WTC11 (cell line): ENCODE results near the gene LAMB4. TPM values are rescaled to one million over a fixed set of nuclear protein-coding genes. Genes with fewer than 3 reads are reported as not detected.

Source experiments
- ATAC-seq: fragments of 200-7000 bp; cut with Tn5 transposase; 2 replicates; pipeline ENCODE4 v1.10.0; 2021; ENCODE audit warnings: mild to moderate bottlenecking, moderate library complexity
- CTCF ChIA-PET: fragments of 300-600 bp; sonication (Branson Sonifier 250); formaldehyde crosslinking; loops from one replicate; lab custom pipeline; 2021; ENCODE audit warnings: antibody characterized with exemption; lab: Charles Lee
- POLR2A ChIA-PET: fragments of 350-600 bp; sonication (Branson Sonifier 250); formaldehyde crosslinking; loops from one replicate; lab custom pipeline; 2021; ENCODE audit warnings: antibody characterized with exemption; lab: Charles Lee
- DNase-seq: peaks from one replicate; pipeline ENCODE4 v3.0.0; 2021; ENCODE audit warnings: low spot score
- H3K27ac Mint-ChIP-seq: 2 replicates; pipeline ENCODE4 v1.8.0; 2021; ENCODE audit warnings: mixed read lengths
- H3K27me3 Mint-ChIP-seq: 2 replicates; pipeline ENCODE4 v1.8.0; 2021; ENCODE audit warnings: low read depth, mild to moderate bottlenecking, moderate library complexity, mixed read lengths
- H3K36me3 Mint-ChIP-seq: 2 replicates; pipeline ENCODE4 v1.8.0; 2021; ENCODE audit warnings: mixed read lengths
- H3K4me1 Mint-ChIP-seq: 2 replicates; pipeline ENCODE4 v1.8.0; 2022; ENCODE audit warnings: mixed read lengths
- H3K4me3 Mint-ChIP-seq: 2 replicates; pipeline ENCODE4 v1.8.0; 2021; ENCODE audit warnings: mild to moderate bottlenecking, moderate library complexity, mixed read lengths
- H3K9me3 Mint-ChIP-seq: 2 replicates; pipeline ENCODE4 v1.8.0; 2021; ENCODE audit warnings: mixed read lengths
- E2F1 ChIP-seq: sonication (generic); formaldehyde crosslinking; IDR thresholded peaks from 2 replicates; pipeline ENCODE4 v1.8.0; 2022; ENCODE audit warnings: mild to moderate bottlenecking, missing genetic modification reagents
- EMX1 ChIP-seq: fragments of 250-450 bp; sonication (Bioruptor Pico); IDR thresholded peaks from 2 replicates; pipeline ENCODE4 v1.8.0; 2021; ENCODE audit warnings: mild to moderate bottlenecking
- FOXJ3 ChIP-seq: sonication (generic); formaldehyde crosslinking; IDR thresholded peaks from 2 replicates; pipeline ENCODE4 v1.9.0; 2021; ENCODE audit warnings: missing genetic modification reagents, mild to moderate bottlenecking, borderline replicate concordance
- GRHL2 ChIP-seq: fragments of 250-450 bp; sonication (Bioruptor Pico); IDR thresholded peaks from 2 replicates; pipeline ENCODE4 v1.8.0; 2022; ENCODE audit warnings: mild to moderate bottlenecking, moderate library complexity; ENCODE audit not compliant: insufficient replicate concordance, severe bottlenecking
- HMGA2 ChIP-seq: fragments of 250-450 bp; sonication (Bioruptor Pico); IDR thresholded peaks from 2 replicates; pipeline ENCODE4 v1.4.0; 2021; ENCODE audit warnings: mild to moderate bottlenecking, moderate library complexity
- JUN ChIP-seq: sonication (generic); formaldehyde crosslinking; IDR thresholded peaks from 2 replicates; pipeline ENCODE4 v1.8.0; 2023; ENCODE audit warnings: mild to moderate bottlenecking, missing genetic modification reagents
- NFATC4 ChIP-seq: fragments of 250-450 bp; sonication (Bioruptor Pico); IDR thresholded peaks from 2 replicates; pipeline ENCODE4 v1.9.0; 2021; ENCODE audit warnings: mild to moderate bottlenecking
- NFYB ChIP-seq: sonication (generic); formaldehyde crosslinking; conservative IDR thresholded peaks from 2 replicates; pipeline ENCODE4 v1.8.0; 2022; ENCODE audit warnings: low read depth, missing genetic modification reagents
- NR3C1 ChIP-seq: sonication (generic); formaldehyde crosslinking; conservative IDR thresholded peaks from 2 replicates; pipeline ENCODE4 v1.8.1; 2023; ENCODE audit warnings: low read depth, mild to moderate bottlenecking, missing genetic modification reagents
- PREB ChIP-seq: sonication (generic); formaldehyde crosslinking; IDR thresholded peaks from 2 replicates; pipeline ENCODE4 v1.8.1; 2022; ENCODE audit warnings: mild to moderate bottlenecking, missing genetic modification reagents, moderate library complexity, borderline replicate concordance
- SP1 ChIP-seq: sonication (generic); formaldehyde crosslinking; conservative IDR thresholded peaks from 2 replicates; pipeline ENCODE4 v1.8.1; 2022; ENCODE audit warnings: missing genetic modification reagents
- TEAD4 ChIP-seq: sonication (generic); formaldehyde crosslinking; IDR thresholded peaks from 2 replicates; pipeline ENCODE4 v1.8.0; 2022; ENCODE audit warnings: mild to moderate bottlenecking, missing genetic modification reagents
- ZNF423 ChIP-seq: fragments of 250-450 bp; sonication (Bioruptor Pico); IDR thresholded peaks from 2 replicates; pipeline ENCODE4 v2.1.2; 2022; ENCODE audit warnings: mild to moderate bottlenecking, moderate library complexity
- ZSCAN18 ChIP-seq: fragments of 250-450 bp; sonication (Bioruptor Pico); IDR thresholded peaks from 2 replicates; pipeline ENCODE4 v2.1.2; 2022; ENCODE audit warnings: mild to moderate bottlenecking, moderate library complexity
- total RNA-seq: library from RNA; stranded (reverse); gene quantifications from 3 replicates; pipeline ENCODE4 v1.2.3, GENCODE V29; 2021
- TF ChIP-seq, protein P1 (sequence below): sonication (generic); formaldehyde crosslinking; IDR thresholded peaks from 2 replicates; pipeline ENCODE4 v1.8.1; 2022; ENCODE audit warnings: missing genetic modification reagents, borderline replicate concordance
- TF ChIP-seq, protein P2 (sequence below): sonication (generic); formaldehyde crosslinking; IDR thresholded peaks from 2 replicates; pipeline ENCODE4 v1.8.0; 2023; ENCODE audit warnings: mild to moderate bottlenecking, missing genetic modification reagents
- TF ChIP-seq, protein P3 (sequence below): fragments of 250-450 bp; sonication (Bioruptor Pico); IDR thresholded peaks from 2 replicates; pipeline ENCODE4 v1.9.0; 2021; ENCODE audit warnings: mild to moderate bottlenecking

Gene LAMB4
- total RNA-seq, 1 experiment from 2014 or later = not detected

DNA sequence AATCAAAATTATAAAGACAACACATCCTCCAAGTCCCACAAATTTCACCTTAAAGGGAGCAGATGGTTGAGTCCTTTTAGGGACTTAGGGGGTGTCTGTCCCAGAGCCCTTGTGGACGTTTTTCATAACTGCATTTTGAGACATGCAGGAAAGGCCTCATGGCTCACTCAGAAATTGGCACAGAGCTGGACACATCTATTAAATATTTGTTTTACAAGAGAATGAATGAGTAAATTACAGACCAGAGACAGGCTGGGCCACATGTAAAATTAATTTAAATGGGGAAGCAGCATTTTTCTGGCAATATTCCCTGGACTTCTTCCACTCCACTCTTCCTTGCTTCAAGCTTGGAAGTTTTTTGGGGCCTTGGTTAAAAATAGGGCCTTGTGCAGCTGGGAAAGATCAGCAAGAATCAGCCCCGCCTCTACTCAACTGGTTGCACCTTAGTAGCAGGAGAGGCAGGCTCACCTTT is 147.2 kb downstream of the LAMB4 start:
- no peak overlapping the region for H3K27ac Mint-ChIP-seq
- TF ChIP-seq, protein P1, sequence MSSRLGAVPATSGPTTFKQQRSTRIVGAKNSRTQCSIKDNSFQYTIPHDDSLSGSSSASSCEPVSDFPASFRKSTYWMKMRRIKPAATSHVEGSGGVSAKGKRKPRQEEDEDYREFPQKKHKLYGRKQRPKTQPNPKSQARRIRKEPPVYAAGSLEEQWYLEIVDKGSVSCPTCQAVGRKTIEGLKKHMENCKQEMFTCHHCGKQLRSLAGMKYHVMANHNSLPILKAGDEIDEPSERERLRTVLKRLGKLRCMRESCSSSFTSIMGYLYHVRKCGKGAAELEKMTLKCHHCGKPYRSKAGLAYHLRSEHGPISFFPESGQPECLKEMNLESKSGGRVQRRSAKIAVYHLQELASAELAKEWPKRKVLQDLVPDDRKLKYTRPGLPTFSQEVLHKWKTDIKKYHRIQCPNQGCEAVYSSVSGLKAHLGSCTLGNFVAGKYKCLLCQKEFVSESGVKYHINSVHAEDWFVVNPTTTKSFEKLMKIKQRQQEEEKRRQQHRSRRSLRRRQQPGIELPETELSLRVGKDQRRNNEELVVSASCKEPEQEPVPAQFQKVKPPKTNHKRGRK (CRISPR knock-in tag) = no peak
- TF ChIP-seq ZNF423 (CRISPR knock-in tag) (no peak), GRHL2 (CRISPR knock-in tag) (no peak), NFYB (no peak)
- TF ChIP-seq, protein P2, sequence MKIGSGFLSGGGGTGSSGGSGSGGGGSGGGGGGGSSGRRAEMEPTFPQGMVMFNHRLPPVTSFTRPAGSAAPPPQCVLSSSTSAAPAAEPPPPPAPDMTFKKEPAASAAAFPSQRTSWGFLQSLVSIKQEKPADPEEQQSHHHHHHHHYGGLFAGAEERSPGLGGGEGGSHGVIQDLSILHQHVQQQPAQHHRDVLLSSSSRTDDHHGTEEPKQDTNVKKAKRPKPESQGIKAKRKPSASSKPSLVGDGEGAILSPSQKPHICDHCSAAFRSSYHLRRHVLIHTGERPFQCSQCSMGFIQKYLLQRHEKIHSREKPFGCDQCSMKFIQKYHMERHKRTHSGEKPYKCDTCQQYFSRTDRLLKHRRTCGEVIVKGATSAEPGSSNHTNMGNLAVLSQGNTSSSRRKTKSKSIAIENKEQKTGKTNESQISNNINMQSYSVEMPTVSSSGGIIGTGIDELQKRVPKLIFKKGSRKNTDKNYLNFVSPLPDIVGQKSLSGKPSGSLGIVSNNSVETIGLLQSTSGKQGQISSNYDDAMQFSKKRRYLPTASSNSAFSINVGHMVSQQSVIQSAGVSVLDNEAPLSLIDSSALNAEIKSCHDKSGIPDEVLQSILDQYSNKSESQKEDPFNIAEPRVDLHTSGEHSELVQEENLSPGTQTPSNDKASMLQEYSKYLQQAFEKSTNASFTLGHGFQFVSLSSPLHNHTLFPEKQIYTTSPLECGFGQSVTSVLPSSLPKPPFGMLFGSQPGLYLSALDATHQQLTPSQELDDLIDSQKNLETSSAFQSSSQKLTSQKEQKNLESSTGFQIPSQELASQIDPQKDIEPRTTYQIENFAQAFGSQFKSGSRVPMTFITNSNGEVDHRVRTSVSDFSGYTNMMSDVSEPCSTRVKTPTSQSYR (CRISPR knock-in tag) = no peak
- no peak overlapping the region for H3K4me3 Mint-ChIP-seq
- ChIA-PET CTCF (no interaction called here), POLR2A (no interaction called here)
- H3K9me3 Mint-ChIP-seq = no peaks in the 10 kb centered on the region
- no peaks in the 10 kb centered on the region for H3K27me3 Mint-ChIP-seq
- H3K36me3 Mint-ChIP-seq = peaks cover 46% of the 10 kb centered on the region
- ATAC-seq (no peak), DNase-seq (no peak)
- peaks cover 2% of the 10 kb centered on the region for H3K4me1 Mint-ChIP-seq

DNA sequence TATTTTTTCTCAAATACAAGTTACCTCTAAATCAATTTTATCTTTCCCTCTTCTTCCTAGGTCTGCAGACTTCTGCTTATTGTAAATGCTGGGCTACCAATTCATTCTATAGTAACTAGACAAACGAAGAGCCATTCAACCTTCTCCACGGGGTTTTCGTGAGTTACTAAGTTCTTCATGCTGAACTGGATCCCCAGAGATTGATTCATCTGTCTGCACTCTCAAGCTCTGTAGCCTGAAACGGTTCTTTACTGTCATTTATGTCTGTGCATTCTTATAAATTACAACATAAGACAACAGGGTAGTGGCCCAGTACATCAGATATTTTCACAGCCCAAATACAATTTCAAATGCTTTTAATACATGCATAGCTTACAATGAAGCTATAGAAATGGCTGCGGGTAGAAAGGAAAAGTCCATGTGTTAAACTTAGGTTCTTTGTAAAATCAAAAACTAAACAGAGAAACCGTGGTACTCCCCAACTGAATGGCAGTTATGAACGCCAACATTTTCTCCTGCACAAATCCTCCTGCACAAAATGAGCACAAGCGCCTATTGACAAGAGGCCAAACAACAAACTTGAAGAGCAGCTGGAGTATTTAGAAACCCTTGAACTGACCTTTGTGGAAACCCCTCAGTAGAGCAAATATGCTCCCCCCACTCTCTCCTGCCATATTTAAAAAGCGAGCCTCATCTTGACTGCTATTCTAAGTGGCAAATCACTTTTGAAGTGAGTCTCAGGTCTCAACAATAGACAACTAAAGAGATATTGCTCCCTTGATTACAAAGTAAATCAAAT is 147.9 kb downstream of the LAMB4 start:
- CTCF ChIA-PET = interaction anchor here (1.0 kb wide), 1 partner anchor 20 kb away, joined by 5 read pairs; no protein-coding TSS in a partner anchor
- no peak for DNase-seq
- H3K4me3 Mint-ChIP-seq = no peak overlapping the region
- TF ChIP-seq SP1 (CRISPR knock-in tag) = no peak
- no peak for TF ChIP-seq HMGA2
- no peak for TF ChIP-seq ZSCAN18
- no peak for TF ChIP-seq FOXJ3 (CRISPR knock-in tag)
- TF ChIP-seq, protein P3, sequence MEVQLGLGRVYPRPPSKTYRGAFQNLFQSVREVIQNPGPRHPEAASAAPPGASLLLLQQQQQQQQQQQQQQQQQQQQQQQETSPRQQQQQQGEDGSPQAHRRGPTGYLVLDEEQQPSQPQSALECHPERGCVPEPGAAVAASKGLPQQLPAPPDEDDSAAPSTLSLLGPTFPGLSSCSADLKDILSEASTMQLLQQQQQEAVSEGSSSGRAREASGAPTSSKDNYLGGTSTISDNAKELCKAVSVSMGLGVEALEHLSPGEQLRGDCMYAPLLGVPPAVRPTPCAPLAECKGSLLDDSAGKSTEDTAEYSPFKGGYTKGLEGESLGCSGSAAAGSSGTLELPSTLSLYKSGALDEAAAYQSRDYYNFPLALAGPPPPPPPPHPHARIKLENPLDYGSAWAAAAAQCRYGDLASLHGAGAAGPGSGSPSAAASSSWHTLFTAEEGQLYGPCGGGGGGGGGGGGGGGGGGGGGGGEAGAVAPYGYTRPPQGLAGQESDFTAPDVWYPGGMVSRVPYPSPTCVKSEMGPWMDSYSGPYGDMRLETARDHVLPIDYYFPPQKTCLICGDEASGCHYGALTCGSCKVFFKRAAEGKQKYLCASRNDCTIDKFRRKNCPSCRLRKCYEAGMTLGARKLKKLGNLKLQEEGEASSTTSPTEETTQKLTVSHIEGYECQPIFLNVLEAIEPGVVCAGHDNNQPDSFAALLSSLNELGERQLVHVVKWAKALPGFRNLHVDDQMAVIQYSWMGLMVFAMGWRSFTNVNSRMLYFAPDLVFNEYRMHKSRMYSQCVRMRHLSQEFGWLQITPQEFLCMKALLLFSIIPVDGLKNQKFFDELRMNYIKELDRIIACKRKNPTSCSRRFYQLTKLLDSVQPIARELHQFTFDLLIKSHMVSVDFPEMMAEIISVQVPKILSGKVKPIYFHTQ (CRISPR knock-in tag) = no peak
- TF ChIP-seq TEAD4 (CRISPR knock-in tag) = no peak
- TF ChIP-seq NR3C1 = no peak
- no peak for TF ChIP-seq JUN
- TF ChIP-seq PREB = no peak
- TF ChIP-seq EMX1 (CRISPR knock-in tag) = no peak
- TF ChIP-seq NFATC4 (CRISPR knock-in tag) = no peak
- TF ChIP-seq E2F1 (CRISPR knock-in tag) = no peak
- POLR2A ChIA-PET = no interaction called here
- no peaks in the 10 kb centered on the region for H3K27me3 Mint-ChIP-seq
- H3K27ac Mint-ChIP-seq = 0 out of 2 replicates have a peak overlapping the region, but pooled peaks have one; percentile 62
- peaks cover 48% of the 10 kb centered on the region for H3K36me3 Mint-ChIP-seq
- peaks cover 9% of the 10 kb centered on the region for H3K4me1 Mint-ChIP-seq
- no peaks in the 10 kb centered on the region for H3K9me3 Mint-ChIP-seq
- no peak for ATAC-seq
